HFFc6 (cell line): ENCODE measurements around the gene CAMK2B. TPM values are rescaled to one million over a fixed set of nuclear protein-coding genes. Genes with fewer than 3 reads are reported as not detected.

Source experiments
- DNase-seq: peaks from one replicate; pipeline ENCODE4 v3.0.0-alpha.2; 2018
- H3K27ac Mint-ChIP-seq: 2 replicates; pipeline ENCODE4 v1.8.0; 2020; ENCODE audit warnings: mild to moderate bottlenecking, mixed read lengths
- H3K27me3 Mint-ChIP-seq: 2 replicates; pipeline ENCODE4 v1.8.0; 2021; ENCODE audit warnings: mild to moderate bottlenecking, moderate library complexity, mixed read lengths; ENCODE audit not compliant: insufficient read depth
- H3K36me3 Mint-ChIP-seq: 2 replicates; pipeline ENCODE4 v1.8.0; 2021; ENCODE audit warnings: low read depth, mixed read lengths
- H3K4me1 Mint-ChIP-seq: 2 replicates; pipeline ENCODE4 v1.8.0; 2020; ENCODE audit warnings: low read depth, mixed read lengths
- H3K4me3 Mint-ChIP-seq: 2 replicates; pipeline ENCODE4 v1.8.0; 2020; ENCODE audit warnings: mild to moderate bottlenecking, moderate library complexity, mixed read lengths
- H3K9me3 Mint-ChIP-seq: 2 replicates; pipeline ENCODE4 v1.8.0; 2020; ENCODE audit warnings: mild to moderate bottlenecking, mixed read lengths
- total RNA-seq, 6 experiments: library from RNA; stranded (reverse); fragmentation: NEBNext Ultra II Directional; extraction: Animal tissue kit (Norgen Biotek cat#: 25700); gene quantifications; 2 replicates in 1 of 6; 3 replicates in 5 of 6; pipeline ENCODE4 v1.2.3, GENCODE V29; 2021
- TF ChIP-seq, protein P1 (sequence below): fragments of 200-600 bp; sonication (generic); IDR thresholded peaks from 2 replicates; pipeline ENCODE4 v1.5.0; 2021; ENCODE audit warnings: antibody characterized with exemption, mild to moderate bottlenecking

Gene CAMK2B
- total RNA-seq, 6 experiments from 2014 or later, result 0.11 to 0.41 TPM; not detected in 4

DNA sequence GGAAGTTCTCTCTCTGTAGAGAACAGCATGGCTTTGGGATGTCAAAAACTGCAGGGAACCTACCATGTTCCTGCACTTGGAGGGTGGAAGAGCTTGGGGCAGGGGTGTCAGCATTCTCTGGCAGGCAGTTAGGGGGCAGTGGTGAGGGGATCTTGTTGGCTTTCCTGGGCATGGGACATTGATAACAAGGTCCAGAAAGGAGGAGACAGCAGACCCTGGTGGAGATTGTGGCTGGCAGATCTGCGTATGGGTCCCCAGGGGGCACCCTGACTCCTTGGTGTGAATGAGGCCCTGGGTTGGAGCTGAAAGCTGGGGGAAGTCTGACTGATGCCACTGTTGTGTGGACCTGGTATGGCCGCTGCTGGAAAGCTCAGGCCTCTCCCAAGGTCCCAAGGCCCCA, 22.9 kb upstream of the CAMK2B start:
- H3K4me3 Mint-ChIP-seq, result no peak overlapping the region
- no peak overlapping the region for H3K27ac Mint-ChIP-seq
- H3K36me3 Mint-ChIP-seq, result peaks cover 9% of the 10 kb centered on the region
- no peaks in the 10 kb centered on the region; the same call in none of the 2 replicates for H3K27me3 Mint-ChIP-seq
- peak; percentile 46 for DNase-seq
- TF ChIP-seq, protein P1, sequence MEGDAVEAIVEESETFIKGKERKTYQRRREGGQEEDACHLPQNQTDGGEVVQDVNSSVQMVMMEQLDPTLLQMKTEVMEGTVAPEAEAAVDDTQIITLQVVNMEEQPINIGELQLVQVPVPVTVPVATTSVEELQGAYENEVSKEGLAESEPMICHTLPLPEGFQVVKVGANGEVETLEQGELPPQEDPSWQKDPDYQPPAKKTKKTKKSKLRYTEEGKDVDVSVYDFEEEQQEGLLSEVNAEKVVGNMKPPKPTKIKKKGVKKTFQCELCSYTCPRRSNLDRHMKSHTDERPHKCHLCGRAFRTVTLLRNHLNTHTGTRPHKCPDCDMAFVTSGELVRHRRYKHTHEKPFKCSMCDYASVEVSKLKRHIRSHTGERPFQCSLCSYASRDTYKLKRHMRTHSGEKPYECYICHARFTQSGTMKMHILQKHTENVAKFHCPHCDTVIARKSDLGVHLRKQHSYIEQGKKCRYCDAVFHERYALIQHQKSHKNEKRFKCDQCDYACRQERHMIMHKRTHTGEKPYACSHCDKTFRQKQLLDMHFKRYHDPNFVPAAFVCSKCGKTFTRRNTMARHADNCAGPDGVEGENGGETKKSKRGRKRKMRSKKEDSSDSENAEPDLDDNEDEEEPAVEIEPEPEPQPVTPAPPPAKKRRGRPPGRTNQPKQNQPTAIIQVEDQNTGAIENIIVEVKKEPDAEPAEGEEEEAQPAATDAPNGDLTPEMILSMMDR, result peak; percentile 77
- H3K4me1 Mint-ChIP-seq, result no peaks in the 10 kb centered on the region
- no peaks in the 10 kb centered on the region; the same call in 1 of the 2 replicates for H3K9me3 Mint-ChIP-seq

DNA sequence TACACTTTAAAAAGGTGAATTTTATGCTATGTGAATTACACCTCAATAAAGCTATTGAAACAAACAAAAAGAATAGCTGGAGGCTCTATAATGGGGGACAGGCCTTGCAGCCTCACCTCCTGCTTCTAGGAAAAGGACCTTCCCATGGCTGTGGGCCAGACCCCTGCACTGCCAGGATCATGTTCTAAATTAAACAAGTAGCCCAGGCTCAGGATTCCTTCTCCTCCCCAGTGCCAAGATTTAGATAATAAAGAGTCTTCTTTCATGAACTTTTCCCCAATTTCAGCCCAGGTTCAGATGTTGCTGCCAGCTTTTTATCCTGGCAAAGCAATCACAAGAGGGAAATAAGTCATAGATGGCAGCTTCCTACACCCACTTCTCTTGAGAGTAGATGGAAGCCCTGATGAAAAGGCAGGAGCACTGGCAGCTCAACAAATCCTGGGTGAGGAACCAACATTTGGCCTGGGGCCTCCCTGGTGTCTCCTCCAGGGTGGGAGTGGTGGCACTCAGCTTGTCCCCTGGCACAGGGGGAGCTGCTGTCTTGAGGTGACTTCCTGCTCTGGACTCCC, 22.2 kb upstream of the CAMK2B start:
- Mint-ChIP-seq H3K27ac (no peak overlapping the region), H3K27me3 (no peaks in the 10 kb centered on the region; the same call in none of the 2 replicates), H3K36me3 (peaks cover 9% of the 10 kb centered on the region), H3K4me1 (no peaks in the 10 kb centered on the region), H3K4me3 (no peak overlapping the region), H3K9me3 (no peaks in the 10 kb centered on the region; the same call in 1 of the 2 replicates)
- TF ChIP-seq, protein P1, result no peak
- no peak for DNase-seq

DNA sequence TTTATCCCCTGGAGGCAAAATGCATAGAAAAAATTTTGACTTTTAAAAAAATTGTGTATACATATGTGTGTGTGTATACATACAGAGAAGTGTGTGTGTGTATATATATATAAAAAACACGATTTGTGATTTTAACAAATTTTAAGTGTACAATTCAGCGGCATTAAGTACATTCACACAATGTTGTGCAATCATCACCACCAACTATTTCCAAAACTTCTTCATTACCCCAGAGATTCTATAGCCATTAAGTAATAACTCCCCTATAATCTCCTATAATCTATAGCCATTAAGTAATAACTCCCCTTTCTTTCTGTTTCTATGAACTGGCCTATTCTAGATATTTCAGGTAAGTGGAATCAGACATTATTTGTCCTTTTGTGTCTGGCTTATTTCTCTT, 20.7 kb upstream of the CAMK2B start:
- Mint-ChIP-seq H3K4me1 (no peaks in the 10 kb centered on the region), H3K27ac (no peak overlapping the region), H3K9me3 (no peaks in the 10 kb centered on the region; the same call in 1 of the 2 replicates), H3K4me3 (no peak overlapping the region), H3K36me3 (peaks cover 9% of the 10 kb centered on the region), H3K27me3 (no peaks in the 10 kb centered on the region; the same call in none of the 2 replicates)
- no peak for DNase-seq
- TF ChIP-seq, protein P1, result no peak

- DNase-seq, result no peak
- TF ChIP-seq, protein P1, result no peak
- no peak overlapping the region for H3K27ac Mint-ChIP-seq
- H3K4me3 Mint-ChIP-seq, result no peak overlapping the region
- peaks cover 17% of the 10 kb centered on the region for H3K27me3 Mint-ChIP-seq
- H3K4me1 Mint-ChIP-seq, result no peaks in the 10 kb centered on the region
- no peaks in the 10 kb centered on the region for H3K36me3 Mint-ChIP-seq
- H3K9me3 Mint-ChIP-seq, result no peaks in the 10 kb centered on the region
These were observed 16.0 kb upstream of the CAMK2B start for GRCh38 chr7:44341401-44341800.

- Mint-ChIP-seq H3K9me3 (no peaks in the 10 kb centered on the region), H3K4me3 (no peak overlapping the region), H3K27ac (no peak overlapping the region), H3K4me1 (peaks cover 5% of the 10 kb centered on the region), H3K36me3 (no peaks in the 10 kb centered on the region), H3K27me3 (peaks cover 29% of the 10 kb centered on the region)
- TF ChIP-seq, protein P1, result no peak
- no peak for DNase-seq
These were observed 13.2 kb upstream of the CAMK2B start for GRCh38 chr7:44338600-44338999.
